NB4 (cell line): ENCODE data around the gene SPEM2.

ENCODE experiments used
- DNase-seq: peaks from one replicate; pipeline ENCODE4 v3.0.0; 2010; ENCODE audit warnings: low read depth
- H3K4me3 ChIP-seq: one replicate; pipeline ENCODE4 v1.5.1; 2011; ENCODE audit warnings: mild to moderate bottlenecking, low read depth, low read length, moderate library complexity
- MYC ChIP-seq: IDR thresholded peaks from 2 replicates; pipeline ENCODE4 v1.6.1; 2011; ENCODE audit warnings: low read depth, low read length
- POLR2A ChIP-seq: IDR thresholded peaks from 2 replicates; pipeline ENCODE4 v1.6.1; 2011; ENCODE audit warnings: mild to moderate bottlenecking; ENCODE audit not compliant: insufficient read length; ENCODE audit errors: extremely low read depth
- TF ChIP-seq, protein P1 (sequence below): IDR thresholded peaks from one replicate; pipeline ENCODE4 v1.5.1; 2012; ENCODE audit warnings: low read depth, low read length
- TF ChIP-seq, protein P2 (sequence below): IDR thresholded peaks from 2 replicates; pipeline ENCODE4 v1.6.1; 2011; ENCODE audit warnings: low read depth, low read length

SPEM2 gene

DNA sequence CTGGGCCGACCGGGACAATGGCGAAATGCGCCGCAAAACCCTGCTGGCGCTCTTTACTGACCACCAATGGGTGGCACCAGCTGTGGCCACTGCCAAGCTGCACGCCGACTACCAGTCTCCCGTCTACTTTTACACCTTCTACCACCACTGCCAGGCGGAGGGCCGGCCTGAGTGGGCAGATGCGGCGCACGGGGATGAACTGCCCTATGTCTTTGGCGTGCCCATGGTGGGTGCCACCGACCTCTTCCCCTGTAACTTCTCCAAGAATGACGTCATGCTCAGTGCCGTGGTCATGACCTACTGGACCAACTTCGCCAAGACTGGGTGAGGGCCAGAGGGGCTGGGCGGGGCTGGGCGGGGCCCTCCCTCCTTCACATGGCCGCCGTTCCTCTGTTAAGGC, 9.6 kb upstream of the SPEM2 start:
- no peak for DNase-seq
- H3K4me3 ChIP-seq = no peak overlapping the region
- TF ChIP-seq, protein P1, sequence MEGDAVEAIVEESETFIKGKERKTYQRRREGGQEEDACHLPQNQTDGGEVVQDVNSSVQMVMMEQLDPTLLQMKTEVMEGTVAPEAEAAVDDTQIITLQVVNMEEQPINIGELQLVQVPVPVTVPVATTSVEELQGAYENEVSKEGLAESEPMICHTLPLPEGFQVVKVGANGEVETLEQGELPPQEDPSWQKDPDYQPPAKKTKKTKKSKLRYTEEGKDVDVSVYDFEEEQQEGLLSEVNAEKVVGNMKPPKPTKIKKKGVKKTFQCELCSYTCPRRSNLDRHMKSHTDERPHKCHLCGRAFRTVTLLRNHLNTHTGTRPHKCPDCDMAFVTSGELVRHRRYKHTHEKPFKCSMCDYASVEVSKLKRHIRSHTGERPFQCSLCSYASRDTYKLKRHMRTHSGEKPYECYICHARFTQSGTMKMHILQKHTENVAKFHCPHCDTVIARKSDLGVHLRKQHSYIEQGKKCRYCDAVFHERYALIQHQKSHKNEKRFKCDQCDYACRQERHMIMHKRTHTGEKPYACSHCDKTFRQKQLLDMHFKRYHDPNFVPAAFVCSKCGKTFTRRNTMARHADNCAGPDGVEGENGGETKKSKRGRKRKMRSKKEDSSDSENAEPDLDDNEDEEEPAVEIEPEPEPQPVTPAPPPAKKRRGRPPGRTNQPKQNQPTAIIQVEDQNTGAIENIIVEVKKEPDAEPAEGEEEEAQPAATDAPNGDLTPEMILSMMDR = no peak
- TF ChIP-seq, protein P2, sequence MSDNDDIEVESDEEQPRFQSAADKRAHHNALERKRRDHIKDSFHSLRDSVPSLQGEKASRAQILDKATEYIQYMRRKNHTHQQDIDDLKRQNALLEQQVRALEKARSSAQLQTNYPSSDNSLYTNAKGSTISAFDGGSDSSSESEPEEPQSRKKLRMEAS = no peak
- TF ChIP-seq MYC (no peak), POLR2A (no peak)

DNA sequence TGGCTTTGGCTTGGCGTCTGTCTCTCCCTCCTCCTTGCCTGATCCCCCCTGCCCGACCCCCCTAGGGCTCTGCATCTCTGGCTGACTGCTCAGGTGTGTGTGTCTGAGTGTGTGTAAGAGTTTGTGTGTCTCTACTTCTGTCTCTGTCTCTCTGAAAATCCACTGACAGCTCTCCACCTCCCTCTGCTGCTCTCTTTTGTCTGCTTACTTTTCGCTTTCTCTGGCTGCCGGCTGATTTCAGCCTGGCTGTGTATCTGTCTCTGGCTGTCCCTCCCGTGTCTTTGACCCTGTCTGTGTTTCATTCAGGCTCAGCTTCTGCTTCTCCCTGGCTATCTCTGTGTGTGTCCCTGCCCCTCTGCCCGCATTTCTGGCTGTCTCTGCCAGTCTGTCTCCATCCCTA, 9.1 kb upstream of the SPEM2 start:
- TF ChIP-seq MYC (no peak), POLR2A (no peak)
- TF ChIP-seq, protein P2 = no peak
- TF ChIP-seq, protein P1 = no peak
- DNase-seq = no peak
- no peak overlapping the region for H3K4me3 ChIP-seq

- no peak for TF ChIP-seq MYC
- TF ChIP-seq POLR2A = no peak
- TF ChIP-seq, protein P1 = no peak
- TF ChIP-seq, protein P2 = no peak
- H3K4me3 ChIP-seq = no peak overlapping the region
- DNase-seq = no peak
Observed at GRCh38 chr17:7417056-7417655, 8.3 kb upstream of the SPEM2 start.

- H3K4me3 ChIP-seq = no peak overlapping the region
- no peak for DNase-seq
- TF ChIP-seq POLR2A = no peak
- no peak for TF ChIP-seq MYC
Observed at GRCh38 chr17:7418472-7419152, 6.8 kb upstream of the SPEM2 start.

GRCh38 chr17:7419819-7420610, 5.4 kb upstream of the SPEM2 start, which contains the start of gene SPEM1:
SPEM1 (plus strand) TSS chr17:7420324; CDS start chr17:7420385, 61 bp downstream.
- DNase-seq = no peak
- TF ChIP-seq MYC (no peak), POLR2A (no peak)
- TF ChIP-seq, protein P2 = no peak
- no peak within 1 kb of the TSS for H3K4me3 ChIP-seq

DNA sequence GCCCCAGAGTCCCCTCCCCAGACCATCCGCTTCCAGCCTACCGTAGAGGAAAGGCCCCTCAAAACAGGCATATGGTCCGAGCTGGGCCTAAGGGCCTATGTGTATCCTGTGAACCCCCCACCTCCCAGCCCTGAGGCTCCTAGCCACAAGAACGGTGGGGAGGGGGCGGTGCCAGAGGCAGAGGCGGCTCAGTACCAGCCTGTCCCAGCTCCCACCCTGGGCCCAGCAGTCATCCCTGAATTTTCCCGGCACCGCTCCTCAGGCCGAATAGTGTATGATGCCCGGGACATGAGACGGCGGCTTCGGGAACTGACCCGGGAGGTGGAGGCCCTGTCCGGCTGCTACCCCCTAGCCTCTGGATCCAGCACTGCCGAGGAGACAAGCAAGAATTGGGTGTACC, 4.2 kb upstream of the SPEM2 start:
- no peak for DNase-seq
- TF ChIP-seq POLR2A (no peak), MYC (no peak)
- TF ChIP-seq, protein P1 = no peak
- TF ChIP-seq, protein P2 = no peak
- no peak overlapping the region for H3K4me3 ChIP-seq
